ENCODE results near the gene CBLN1. TPM values are rescaled to one million over a fixed set of nuclear protein-coding genes. Genes with fewer than 3 reads are reported as not detected.

Gene CBLN1
- total RNA-seq, 1 donor from 2014 or later: 0.11 TPM

- FAIRE-seq (no peak), DNase-seq (ENCODE audit: low read depth) (no peak)
- Mint-ChIP-seq H3K27me3 (ENCODE audit: low read depth, unreplicated experiment) (peaks cover 24% of the 10 kb centered on the region), H3K4me3 (ENCODE audit: unreplicated experiment) (no peak overlapping the region), H3K27ac (ENCODE audit: unreplicated experiment) (no peak overlapping the region), H3K9me3 (ENCODE audit: unreplicated experiment) (peaks cover 1% of the 10 kb centered on the region), H3K36me3 (ENCODE audit: low read depth, unreplicated experiment) (no peaks in the 10 kb centered on the region), H3K4me1 (ENCODE audit: low read depth, unreplicated experiment) (no peaks in the 10 kb centered on the region)
- Histone ChIP-seq H3K27me3 (ENCODE audit: insufficient read depth, low read length) (no peaks in the 10 kb centered on the region), H3K4me2 (ENCODE audit: low read length) (no peak overlapping the region), H4K20me1 (ENCODE audit: insufficient read depth, low read length) (no peaks in the 10 kb centered on the region), H3K4me3 (ENCODE audit: insufficient read depth, low read depth, low read length) (no peak overlapping the region), H3K36me3 (ENCODE audit: insufficient read depth, low read length) (no peaks in the 10 kb centered on the region), H3K4me1 (ENCODE audit: insufficient read depth, low read length) (no peaks in the 10 kb centered on the region), H2AFZ (ENCODE audit: low read depth, low read length) (no peak overlapping the region), H3K9me3 (ENCODE audit: insufficient read depth, low read depth, low read length) (peaks cover 3% of the 10 kb centered on the region), H3K27ac (ENCODE audit: low read depth, low read length) (no peak overlapping the region), H3K9ac (ENCODE audit: low read length) (no peak overlapping the region), H3K79me2 (ENCODE audit: insufficient read depth, low read length) (no peaks in the 10 kb centered on the region)
- no peak for TF ChIP-seq EZH2 (IDR thresholded peaks at IDR 0.05; ENCODE audit: insufficient read depth, low read length)
- TF ChIP-seq CTCF (IDR thresholded peaks at IDR 0.05; ENCODE audit: insufficient read depth, low read depth, low read length): no peak
Observed at GRCh38 chr16:49261930-49262329, 19.7 kb downstream of the CBLN1 start.

DNA sequence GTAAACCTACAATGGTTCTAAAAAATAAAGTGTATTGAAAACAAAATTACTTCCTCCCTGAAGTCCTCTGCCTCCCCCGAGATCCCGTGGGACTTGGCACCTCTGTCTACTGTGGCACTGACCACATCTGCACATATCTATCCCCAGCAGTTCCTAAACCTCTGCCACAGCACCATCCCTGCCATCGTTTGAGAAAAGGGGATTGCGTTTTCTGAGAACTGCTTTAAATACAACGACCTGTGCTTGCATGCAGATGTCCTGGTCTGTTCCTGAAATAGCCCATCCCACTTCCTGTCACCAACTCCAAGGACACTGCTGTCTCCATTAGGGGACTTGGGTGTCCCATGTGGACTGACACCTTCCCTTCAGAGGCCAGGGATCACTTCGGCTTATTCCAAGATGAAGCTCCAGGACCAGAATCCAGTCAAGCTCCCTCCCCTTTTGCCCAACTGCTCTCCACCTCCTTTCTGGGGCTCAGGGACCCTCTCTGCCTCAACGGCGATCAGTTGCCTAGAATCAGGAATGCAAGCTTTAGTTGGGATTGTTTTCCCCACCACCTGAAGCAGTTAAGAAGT lies 20.6 kb downstream of the CBLN1 start:
- no peaks in the 10 kb centered on the region for H3K36me3 Mint-ChIP-seq (ENCODE audit: low read depth, unreplicated experiment)
- TF ChIP-seq CTCF (IDR thresholded peaks at IDR 0.05; ENCODE audit: insufficient read depth, low read depth, low read length) (no peak), EZH2 (IDR thresholded peaks at IDR 0.05; ENCODE audit: insufficient read depth, low read length) (no peak)
- no peaks in the 10 kb centered on the region for H3K27me3 ChIP-seq (ENCODE audit: insufficient read depth, low read length)
- peaks cover 15% of the 10 kb centered on the region for H3K27me3 Mint-ChIP-seq (ENCODE audit: low read depth, unreplicated experiment)
- H2AFZ ChIP-seq (ENCODE audit: low read depth, low read length): no peak overlapping the region
- no peak for FAIRE-seq
- no peaks in the 10 kb centered on the region for H4K20me1 ChIP-seq (ENCODE audit: insufficient read depth, low read length)
- peaks cover 3% of the 10 kb centered on the region for H3K9me3 ChIP-seq (ENCODE audit: insufficient read depth, low read depth, low read length)
- H3K4me1 Mint-ChIP-seq (ENCODE audit: low read depth, unreplicated experiment): no peaks in the 10 kb centered on the region
- H3K9ac ChIP-seq (ENCODE audit: low read length): no peak overlapping the region
- H3K27ac Mint-ChIP-seq (ENCODE audit: unreplicated experiment): no peak overlapping the region
- no peak overlapping the region for H3K27ac ChIP-seq (ENCODE audit: low read depth, low read length)
- no peaks in the 10 kb centered on the region for H3K36me3 ChIP-seq (ENCODE audit: insufficient read depth, low read length)
- no peak for DNase-seq (ENCODE audit: low read depth)
- no peak overlapping the region for H3K4me3 ChIP-seq (ENCODE audit: insufficient read depth, low read depth, low read length)
- no peaks in the 10 kb centered on the region for H3K9me3 Mint-ChIP-seq (ENCODE audit: unreplicated experiment)
- no peak overlapping the region for H3K4me3 Mint-ChIP-seq (ENCODE audit: unreplicated experiment)
- H3K4me2 ChIP-seq (ENCODE audit: low read length): no peak overlapping the region
- H3K79me2 ChIP-seq (ENCODE audit: insufficient read depth, low read length): no peaks in the 10 kb centered on the region
- H3K4me1 ChIP-seq (ENCODE audit: insufficient read depth, low read length): no peaks in the 10 kb centered on the region

DNA sequence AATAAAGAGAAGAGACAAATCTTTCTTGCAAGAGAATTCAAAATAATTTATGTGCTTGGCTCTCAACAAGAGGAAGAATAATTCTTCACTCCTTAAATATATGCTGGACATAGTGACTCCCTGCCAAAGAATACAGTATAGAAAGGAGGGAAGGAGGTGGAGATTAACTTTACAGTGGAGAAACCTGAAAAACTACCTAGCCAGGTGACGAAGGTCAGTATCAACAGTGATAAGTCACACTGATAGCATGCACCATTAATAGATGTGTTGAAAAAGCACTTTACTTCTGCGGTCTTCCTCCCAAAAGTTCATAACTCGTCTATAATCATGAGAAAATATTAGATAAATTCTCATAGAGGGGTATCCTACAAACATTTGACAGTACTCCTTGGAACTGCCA lies 21.4 kb downstream of the CBLN1 start:
- H3K36me3 Mint-ChIP-seq (ENCODE audit: low read depth, unreplicated experiment): no peaks in the 10 kb centered on the region
- no peaks in the 10 kb centered on the region for H3K4me1 Mint-ChIP-seq (ENCODE audit: low read depth, unreplicated experiment)
- FAIRE-seq (no peak), DNase-seq (ENCODE audit: low read depth) (no peak)
- H3K9me3 ChIP-seq (ENCODE audit: insufficient read depth, low read depth, low read length): peaks cover 3% of the 10 kb centered on the region
- no peaks in the 10 kb centered on the region for H3K36me3 ChIP-seq (ENCODE audit: insufficient read depth, low read length)
- no peak for TF ChIP-seq CTCF (IDR thresholded peaks at IDR 0.05; ENCODE audit: insufficient read depth, low read depth, low read length)
- TF ChIP-seq EZH2 (IDR thresholded peaks at IDR 0.05; ENCODE audit: insufficient read depth, low read length): no peak
- H3K79me2 ChIP-seq (ENCODE audit: insufficient read depth, low read length): no peaks in the 10 kb centered on the region
- H3K27me3 ChIP-seq (ENCODE audit: insufficient read depth, low read length): no peaks in the 10 kb centered on the region
- H3K4me3 ChIP-seq (ENCODE audit: insufficient read depth, low read depth, low read length): no peak overlapping the region
- H3K4me2 ChIP-seq (ENCODE audit: low read length): no peak overlapping the region
- H3K27ac Mint-ChIP-seq (ENCODE audit: unreplicated experiment): no peak overlapping the region
- H3K27me3 Mint-ChIP-seq (ENCODE audit: low read depth, unreplicated experiment): peaks cover 9% of the 10 kb centered on the region
- H3K9me3 Mint-ChIP-seq (ENCODE audit: unreplicated experiment): no peaks in the 10 kb centered on the region
- no peak overlapping the region for H3K4me3 Mint-ChIP-seq (ENCODE audit: unreplicated experiment)
- no peak overlapping the region for H2AFZ ChIP-seq (ENCODE audit: low read depth, low read length)
- no peaks in the 10 kb centered on the region for H4K20me1 ChIP-seq (ENCODE audit: insufficient read depth, low read length)
- no peak overlapping the region for H3K9ac ChIP-seq (ENCODE audit: low read length)
- no peak overlapping the region for H3K27ac ChIP-seq (ENCODE audit: low read depth, low read length)
- H3K4me1 ChIP-seq (ENCODE audit: insufficient read depth, low read length): no peaks in the 10 kb centered on the region
